ENCODE results near the gene EN2. TPM values are rescaled to one million over a fixed set of nuclear protein-coding genes. Genes with fewer than 3 reads are reported as not detected.
A peak's percentile ranks its signal among the peaks of the same experiment; 100 is the strongest.

EN2 gene
- total RNA-seq, 2 experiments from 2014 or later: not detected

- CTCF ChIA-PET: interaction anchor here (1.3 kb wide), 1 partner anchor 71 kb away, joined by 4 read pairs; no protein-coding TSS in a partner anchor
- no peak overlapping the region for H3K4me3 Mint-ChIP-seq
- POLR2A ChIA-PET: no interaction called here
Observed at GRCh38 chr7:155450558-155450969, 7.4 kb upstream of the EN2 start.

GRCh38 chr7:155450970-155451801, 6.7 kb upstream of the EN2 start:
- Mint-ChIP-seq H3K27ac (no peak overlapping the region), H3K9me3 (no peaks in the 10 kb centered on the region), H3K4me1 (peaks cover 3% of the 10 kb centered on the region), H3K4me3 (no peak overlapping the region), H3K36me3 (ENCODE audit: low read depth) (peaks cover under 1% of the 10 kb centered on the region), H3K27me3 (peaks cover 83% of the 10 kb centered on the region)
- ChIA-PET POLR2A (interaction anchor here (1.0 kb wide), 1 partner anchor 359 kb away, joined by 3 read pairs; no protein-coding TSS in a partner anchor), CTCF (interaction anchor here (1.3 kb wide), 1 partner anchor 71 kb away, joined by 4 read pairs; no protein-coding TSS in a partner anchor)
- DNase-seq: no peak

More at GRCh38 chr7:155450558-155450969, 7.4 kb upstream of the EN2 start:
- H3K36me3 Mint-ChIP-seq (ENCODE audit: low read depth): no peaks in the 10 kb centered on the region
- H3K27me3 Mint-ChIP-seq: peaks cover 80% of the 10 kb centered on the region
- H3K4me1 Mint-ChIP-seq: peaks cover 2% of the 10 kb centered on the region
- no peak overlapping the region for H3K27ac Mint-ChIP-seq
- DNase-seq: no peak
- no peaks in the 10 kb centered on the region for H3K9me3 Mint-ChIP-seq

- H3K4me1 Mint-ChIP-seq: peaks cover 7% of the 10 kb centered on the region
- no peak overlapping the region for H3K27ac Mint-ChIP-seq
- ChIA-PET POLR2A (interaction anchor here (1.0 kb wide), 1 partner anchor 358 kb away, joined by 3 read pairs; no protein-coding TSS in a partner anchor), CTCF (no interaction called here)
- no peaks in the 10 kb centered on the region for H3K9me3 Mint-ChIP-seq
- peaks cover 85% of the 10 kb centered on the region for H3K27me3 Mint-ChIP-seq
- peaks cover 5% of the 10 kb centered on the region for H3K36me3 Mint-ChIP-seq (ENCODE audit: low read depth)
- no peak overlapping the region for H3K4me3 Mint-ChIP-seq
- DNase-seq: no peak
Observed at GRCh38 chr7:155451840-155452239, 6.1 kb upstream of the EN2 start.

- Mint-ChIP-seq H3K27me3 (peaks cover 81% of the 10 kb centered on the region), H3K4me3 (no peak overlapping the region), H3K4me1 (peaks cover 9% of the 10 kb centered on the region), H3K27ac (no peak overlapping the region), H3K36me3 (ENCODE audit: low read depth) (peaks cover 5% of the 10 kb centered on the region), H3K9me3 (no peaks in the 10 kb centered on the region)
- ChIA-PET CTCF (interaction anchor here (1.0 kb wide), 1 partner anchor 108 kb away, joined by 3 read pairs; no protein-coding TSS in a partner anchor), POLR2A (no interaction called here)
- DNase-seq: no peak
Observed at GRCh38 chr7:155452505-155453295, 5.2 kb upstream of the EN2 start.

GRCh38 chr7:155453296-155454182, 4.4 kb upstream of the EN2 start:
- H3K27me3 Mint-ChIP-seq: peaks cover 76% of the 10 kb centered on the region
- no peak overlapping the region for H3K4me3 Mint-ChIP-seq
- H3K36me3 Mint-ChIP-seq (ENCODE audit: low read depth): peaks cover 5% of the 10 kb centered on the region
- no peak for DNase-seq
- no peaks in the 10 kb centered on the region for H3K9me3 Mint-ChIP-seq
- H3K4me1 Mint-ChIP-seq: peaks cover 7% of the 10 kb centered on the region
- H3K27ac Mint-ChIP-seq: no peak overlapping the region
- CTCF ChIA-PET: interaction anchor here (1.0 kb wide), 1 partner anchor 108 kb away, joined by 3 read pairs; no protein-coding TSS in a partner anchor
- POLR2A ChIA-PET: no interaction called here

- H3K4me1 Mint-ChIP-seq: peaks cover 11% of the 10 kb centered on the region
- POLR2A ChIA-PET: no interaction called here
- peaks cover 10% of the 10 kb centered on the region for H3K36me3 Mint-ChIP-seq (ENCODE audit: low read depth)
- CTCF ChIA-PET: no interaction called here
- peaks cover 74% of the 10 kb centered on the region for H3K27me3 Mint-ChIP-seq
- DNase-seq: no peak
- H3K9me3 Mint-ChIP-seq: no peaks in the 10 kb centered on the region
- no peak overlapping the region for H3K4me3 Mint-ChIP-seq
- no peak overlapping the region for H3K27ac Mint-ChIP-seq
Observed at GRCh38 chr7:155454183-155455112, 3.5 kb upstream of the EN2 start.

- peaks cover 11% of the 10 kb centered on the region for H3K4me1 Mint-ChIP-seq
- ChIA-PET CTCF (interaction anchor here (0.6 kb wide), 1 partner anchor 72 kb away, joined by 4 read pairs; no protein-coding TSS in a partner anchor), POLR2A (interaction anchor here (0.7 kb wide), 1 partner anchor 78 kb away, joined by 3 read pairs; no protein-coding TSS in a partner anchor)
- DNase-seq: no peak
- no peaks in the 10 kb centered on the region for H3K9me3 Mint-ChIP-seq
- no peak overlapping the region for H3K4me3 Mint-ChIP-seq
- H3K36me3 Mint-ChIP-seq (ENCODE audit: low read depth): peaks cover 11% of the 10 kb centered on the region
- no peak overlapping the region for H3K27ac Mint-ChIP-seq
- peaks cover 79% of the 10 kb centered on the region for H3K27me3 Mint-ChIP-seq
Observed at GRCh38 chr7:155455132-155455693, 2.7 kb upstream of the EN2 start.

GRCh38 chr7:155455776-155456737, 1.9 kb upstream of the EN2 start:
- Mint-ChIP-seq H3K36me3 (ENCODE audit: low read depth) (peaks cover 11% of the 10 kb centered on the region), H3K4me3 (no peak overlapping the region), H3K27ac (peak overlapping the region; percentile 47), H3K27me3 (peaks cover 79% of the 10 kb centered on the region), H3K4me1 (peaks cover 11% of the 10 kb centered on the region), H3K9me3 (no peaks in the 10 kb centered on the region)
- no peak for DNase-seq
- CTCF ChIA-PET: interaction anchor here (0.6 kb wide), 1 partner anchor 73 kb away, joined by 4 read pairs; no protein-coding TSS in a partner anchor
- POLR2A ChIA-PET: interaction anchor here (0.7 kb wide), 1 partner anchor 79 kb away, joined by 3 read pairs; no protein-coding TSS in a partner anchor

- Mint-ChIP-seq H3K9me3 (no peaks in the 10 kb centered on the region), H3K4me3 (peak overlapping the region; percentile 53), H3K36me3 (ENCODE audit: low read depth) (peaks cover 11% of the 10 kb centered on the region), H3K27ac (no peak overlapping the region), H3K4me1 (peaks cover 11% of the 10 kb centered on the region), H3K27me3 (peaks cover 79% of the 10 kb centered on the region)
- ChIA-PET POLR2A (no interaction called here), CTCF (no interaction called here)
- DNase-seq: no peak
Observed at GRCh38 chr7:155456738-155457543, 988 bp upstream of the EN2 start.

- Mint-ChIP-seq H3K36me3 (ENCODE audit: low read depth) (peaks cover 11% of the 10 kb centered on the region), H3K4me1 (peaks cover 11% of the 10 kb centered on the region), H3K27ac (no peak overlapping the region), H3K9me3 (no peaks in the 10 kb centered on the region), H3K27me3 (peaks cover 80% of the 10 kb centered on the region), H3K4me3 (peak overlapping the region; percentile 37)
- POLR2A ChIA-PET: no interaction called here
- CTCF ChIA-PET: no interaction called here
- no peak for DNase-seq
Observed at GRCh38 chr7:155457544-155458110, 302 bp upstream of the EN2 start.

Data from activated CD4-positive, alpha-beta memory T cell treated with anti-CD3 and anti-CD28 coated beads, Interleukin-2, amount 10 ng/mL, durations not matched to agents 7 days and 5 days (primary cell).